ENCODE results near the gene IL2RA. TPM values are rescaled to one million over a fixed set of nuclear protein-coding genes. Genes with fewer than 3 reads are reported as not detected.
A peak's percentile ranks its signal among the peaks of the same experiment; 100 is the strongest.
"Not testable (repeated sequence)": the region's sequence is repeated elsewhere in the genome, so short reads cannot be mapped to it uniquely, and the experiment has no call there.

IL2RA gene
- 1 to 10 TPM in 1 of 4 donors, under 1 TPM in 2, not detected in 1; 0.42 to 2.2 (median 0.60) TPM for total RNA-seq

DNA sequence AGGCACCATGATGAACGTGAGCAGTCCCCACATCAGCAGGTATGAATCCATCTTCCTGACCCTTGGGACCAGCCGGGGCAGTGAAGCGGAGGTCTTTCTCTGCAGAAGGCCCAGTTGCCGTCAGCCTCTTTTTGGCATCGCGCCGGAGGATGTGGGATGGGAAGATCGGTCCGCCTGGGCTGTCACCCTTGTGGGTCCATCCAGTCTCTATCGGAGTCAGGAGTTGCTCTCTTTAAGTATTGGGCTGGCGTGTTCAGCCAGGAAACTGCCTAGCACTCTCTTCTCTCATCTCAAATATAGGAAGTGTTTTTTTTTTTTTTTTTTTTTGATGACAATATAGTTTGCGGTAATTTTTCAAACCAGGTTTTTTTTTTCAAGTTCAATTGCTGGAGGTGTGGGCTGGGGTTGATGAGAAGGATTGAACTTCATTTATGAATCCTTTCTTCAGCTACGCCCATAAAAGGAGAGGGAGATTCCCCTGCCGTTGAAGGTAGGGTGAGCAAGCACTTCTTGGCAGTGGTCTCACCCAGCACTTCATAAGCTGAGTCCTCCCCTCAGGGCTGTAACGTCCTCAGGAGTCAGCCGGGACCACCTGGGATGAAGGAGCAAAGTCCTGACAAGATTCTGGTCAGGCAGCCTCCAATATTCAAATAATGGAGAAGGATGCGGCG is at the start of gene IL2RA:
TSS of gene IL2RA (minus strand) at position 267 of the 671 bp plus-strand sequence. CDS start at position 51, 216 bp downstream.
- Histone ChIP-seq H3K4me3 (peak within 1 kb of the TSS in 2 of 4 donors; percentile 10 to 41), H3K27me3 (no peaks in the 10 kb centered on the region), H3K36me3 (no peaks in the 10 kb centered on the region), H3K27ac (peak within 1 kb of the TSS in 1 of 4 donors; percentile 69), H3K4me1 (no peaks in the 10 kb centered on the region), H3K9me3 (no peaks in the 10 kb centered on the region)
- DNase-seq (ENCODE audit: low spot score in 2 of 2) = no peak
- 81 to 82% methylated on average over 18 of the region's 18 CpGs for WGBS, 2 donors
- TF ChIP-seq, protein P1, sequence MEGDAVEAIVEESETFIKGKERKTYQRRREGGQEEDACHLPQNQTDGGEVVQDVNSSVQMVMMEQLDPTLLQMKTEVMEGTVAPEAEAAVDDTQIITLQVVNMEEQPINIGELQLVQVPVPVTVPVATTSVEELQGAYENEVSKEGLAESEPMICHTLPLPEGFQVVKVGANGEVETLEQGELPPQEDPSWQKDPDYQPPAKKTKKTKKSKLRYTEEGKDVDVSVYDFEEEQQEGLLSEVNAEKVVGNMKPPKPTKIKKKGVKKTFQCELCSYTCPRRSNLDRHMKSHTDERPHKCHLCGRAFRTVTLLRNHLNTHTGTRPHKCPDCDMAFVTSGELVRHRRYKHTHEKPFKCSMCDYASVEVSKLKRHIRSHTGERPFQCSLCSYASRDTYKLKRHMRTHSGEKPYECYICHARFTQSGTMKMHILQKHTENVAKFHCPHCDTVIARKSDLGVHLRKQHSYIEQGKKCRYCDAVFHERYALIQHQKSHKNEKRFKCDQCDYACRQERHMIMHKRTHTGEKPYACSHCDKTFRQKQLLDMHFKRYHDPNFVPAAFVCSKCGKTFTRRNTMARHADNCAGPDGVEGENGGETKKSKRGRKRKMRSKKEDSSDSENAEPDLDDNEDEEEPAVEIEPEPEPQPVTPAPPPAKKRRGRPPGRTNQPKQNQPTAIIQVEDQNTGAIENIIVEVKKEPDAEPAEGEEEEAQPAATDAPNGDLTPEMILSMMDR (IDR thresholded peaks at IDR 0.05) = no peak
- no peak for TF ChIP-seq EP300 (IDR thresholded peaks at IDR 0.05)
- TF ChIP-seq POLR2A (IDR thresholded peaks at IDR 0.05) = no peak

DNA sequence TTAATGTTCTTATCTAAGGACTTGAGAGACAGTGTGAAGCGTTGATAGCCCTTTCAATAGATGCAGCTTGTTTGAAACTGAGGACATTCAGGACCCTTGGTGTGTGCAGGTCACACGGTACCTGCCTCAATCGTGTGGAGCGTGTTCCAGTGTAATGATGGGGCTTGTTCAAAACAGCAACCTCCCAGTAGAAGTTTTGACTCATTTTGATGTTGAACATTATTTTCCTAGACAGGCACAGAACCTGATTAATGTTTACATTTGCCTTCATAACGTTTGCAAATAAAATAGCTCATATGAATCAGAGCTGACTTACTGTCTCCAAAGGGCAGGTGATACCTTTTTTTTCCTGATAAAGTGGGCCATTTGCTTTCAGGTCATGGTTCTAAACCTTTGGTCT is 48.0 kb upstream of the IL2RA start:
- no peak for DNase-seq (ENCODE audit: low spot score in 2 of 2)
- Histone ChIP-seq H3K4me3 (no peak overlapping the region), H3K9me3 (no peaks in the 10 kb centered on the region), H3K27ac (no peak overlapping the region), H3K4me1 (peaks cover 0 to 14% (median 0%) of the 10 kb centered on the region in 4 donors), H3K27me3 (no peaks in the 10 kb centered on the region), H3K36me3 (peaks cover 2 to 95% (median 23%) of the 10 kb centered on the region in 3 donors)
- TF ChIP-seq, protein P1 (IDR thresholded peaks at IDR 0.05) = no peak
- no peak for TF ChIP-seq EP300 (IDR thresholded peaks at IDR 0.05)
- TF ChIP-seq POLR2A (IDR thresholded peaks at IDR 0.05) = no peak
- WGBS, 2 donors = 85 to 89% methylated on average over 5 of the region's 5 CpGs

DNA sequence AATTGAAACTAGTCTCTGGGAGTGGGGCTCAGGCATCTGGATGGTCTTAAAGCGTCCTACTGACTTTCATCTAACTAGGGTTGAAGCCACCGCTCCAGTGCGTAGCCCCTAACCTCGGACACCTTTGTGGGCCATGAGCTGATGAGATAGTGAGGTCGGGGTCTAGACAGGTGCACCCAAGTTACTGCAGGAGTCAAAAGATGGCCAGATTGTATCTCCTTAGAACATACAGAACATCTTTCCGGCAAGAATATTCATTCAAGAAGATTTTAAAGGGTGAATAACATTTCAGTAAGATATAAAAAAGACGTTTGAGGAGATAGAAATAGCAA is 47.2 kb upstream of the IL2RA start:
- no peak for DNase-seq (ENCODE audit: low spot score in 2 of 2)
- WGBS, 2 donors = 87 to 89% methylated on average over 7 of the region's 7 CpGs
- TF ChIP-seq EP300 (IDR thresholded peaks at IDR 0.05) = no peak
- TF ChIP-seq, protein P1 (IDR thresholded peaks at IDR 0.05) = no peak
- no peak for TF ChIP-seq POLR2A (IDR thresholded peaks at IDR 0.05)
- Histone ChIP-seq H3K27me3 (no peaks in the 10 kb centered on the region), H3K4me1 (peaks cover 0 to 7% (median 0%) of the 10 kb centered on the region in 4 donors), H3K36me3 (peaks cover 2 to 94% (median 21%) of the 10 kb centered on the region in 3 donors), H3K4me3 (no peak overlapping the region), H3K9me3 (no peaks in the 10 kb centered on the region), H3K27ac (peak overlapping the region in 1 of 4 donors; percentile 32)

DNA sequence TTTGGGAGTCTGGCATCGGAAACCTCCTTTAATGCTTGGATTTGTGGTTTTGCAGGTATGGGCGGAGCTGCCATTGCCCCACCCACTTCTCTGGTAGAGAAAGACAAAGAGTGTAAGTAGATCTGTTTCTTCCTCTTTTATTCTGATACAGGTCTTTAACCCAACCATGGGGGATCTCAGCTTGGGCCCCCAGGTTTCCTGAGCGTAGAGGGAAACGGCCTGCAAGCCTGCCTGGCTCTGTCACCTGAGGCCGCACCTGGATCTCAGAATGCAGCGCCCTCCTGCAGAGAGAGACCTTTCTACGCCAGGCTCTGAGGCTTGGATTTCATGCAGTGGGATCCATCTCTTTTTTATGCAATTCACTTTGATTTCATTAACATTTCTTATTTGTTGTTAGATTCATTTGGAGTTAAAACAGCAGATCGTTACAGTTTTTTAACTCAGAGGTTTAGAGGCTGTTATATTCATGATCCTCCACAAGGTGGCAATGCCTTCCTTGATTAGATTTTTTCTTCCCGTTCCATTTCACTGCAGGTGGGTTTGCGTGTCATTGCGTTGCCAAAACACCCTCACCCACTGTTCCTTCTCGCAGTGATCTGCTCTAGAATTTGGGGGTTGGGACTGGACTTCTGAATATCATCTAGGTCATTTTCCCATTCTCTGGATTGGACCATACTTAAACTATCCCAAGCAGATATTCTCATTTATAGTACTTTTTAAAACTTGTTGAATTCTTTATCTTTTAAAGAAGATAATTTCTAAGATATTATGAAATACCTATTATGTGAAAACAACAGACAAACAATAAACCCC is 46.7 kb upstream of the IL2RA start:
- Histone ChIP-seq H3K9me3 (no peaks in the 10 kb centered on the region), H3K36me3 (peaks cover 2 to 89% (median 16%) of the 10 kb centered on the region in 3 donors), H3K27ac (peak overlapping the region in 1 of 4 donors; percentile 32), H3K4me1 (peaks cover 0 to 6% (median 0%) of the 10 kb centered on the region in 4 donors), H3K4me3 (no peak overlapping the region), H3K27me3 (no peaks in the 10 kb centered on the region)
- TF ChIP-seq, protein P1 (IDR thresholded peaks at IDR 0.05) = peak; percentile 47 to 82 (median 70)
- TF ChIP-seq EP300 (IDR thresholded peaks at IDR 0.05) (no peak), POLR2A (IDR thresholded peaks at IDR 0.05) (no peak)
- WGBS, 2 donors = 39 to 40% methylated on average over 12 of the region's 12 CpGs
- no peak for DNase-seq (ENCODE audit: low spot score in 2 of 2)

DNA sequence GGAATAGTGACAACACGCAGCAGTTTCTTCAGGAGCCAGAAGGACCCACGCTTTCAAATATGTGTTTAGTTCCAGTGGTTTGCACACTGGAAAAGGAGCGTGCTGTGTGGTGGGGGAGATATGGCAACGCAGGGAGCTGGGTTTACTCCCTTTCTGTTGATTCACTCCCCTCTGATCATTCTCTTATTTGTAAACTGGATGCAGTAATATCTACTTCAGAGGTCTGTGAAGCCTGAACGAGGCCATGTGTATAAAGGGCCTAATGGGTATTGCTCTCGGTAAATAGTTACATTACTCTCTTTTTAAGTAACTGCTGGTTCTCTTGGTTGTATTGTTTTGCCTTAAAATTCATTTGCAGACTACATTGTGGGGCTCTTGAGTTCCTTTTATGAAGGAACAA is 45.9 kb upstream of the IL2RA start:
- H3K36me3 ChIP-seq = peaks cover 1 to 82% (median 16%) of the 10 kb centered on the region in 3 donors
- no peak for TF ChIP-seq POLR2A (IDR thresholded peaks at IDR 0.05)
- TF ChIP-seq EP300 (IDR thresholded peaks at IDR 0.05) = no peak
- TF ChIP-seq, protein P1 (IDR thresholded peaks at IDR 0.05) = no peak
- WGBS, 2 donors = 77 to 83% methylated on average over 6 of the region's 6 CpGs

DNA sequence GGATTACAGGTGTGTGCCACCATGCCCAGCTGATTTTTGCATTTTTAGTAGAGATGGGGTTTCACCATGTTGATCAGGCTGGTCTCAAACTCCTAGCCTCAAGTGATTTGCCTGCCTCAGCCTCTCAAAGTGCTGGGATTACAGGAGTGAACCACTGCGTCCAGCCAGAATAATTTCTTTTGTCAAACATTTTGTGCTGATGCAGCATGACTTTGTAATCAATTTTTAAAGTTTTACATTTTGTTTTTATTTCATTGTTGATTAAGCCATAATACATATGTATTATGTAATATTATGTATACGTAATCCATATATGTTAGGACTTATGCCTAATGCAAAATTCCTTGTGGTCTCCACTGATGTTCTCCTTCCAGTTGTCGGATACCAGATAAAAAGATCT is 45.4 kb upstream of the IL2RA start:
- H3K27me3 ChIP-seq; H3K4me1 ChIP-seq; H3K4me3 ChIP-seq; H3K27ac ChIP-seq; DNase-seq (ENCODE audit: low spot score in 2 of 2); H3K9me3 ChIP-seq: not testable (repeated sequence)
- H3K36me3 ChIP-seq = peaks cover 0 to 82% (median 15%) of the 10 kb centered on the region in 3 donors
- 92 to 93% methylated on average over 3 of the region's 3 CpGs for WGBS, 2 donors

More for the DNA sequence above, 45.9 kb upstream of the IL2RA start:
- DNase-seq (ENCODE audit: low spot score in 2 of 2) = no peak
- H3K27me3 ChIP-seq = no peaks in the 10 kb centered on the region
- no peaks in the 10 kb centered on the region for H3K9me3 ChIP-seq
- H3K4me3 ChIP-seq = no peak overlapping the region
- peaks cover 0 to 6% (median 0%) of the 10 kb centered on the region in 4 donors for H3K4me1 ChIP-seq
- H3K27ac ChIP-seq = no peak overlapping the region
